ENCODE measurements around the gene TRERF1. TPM values are rescaled to one million over a fixed set of nuclear protein-coding genes. Genes with fewer than 3 reads are reported as not detected.
"Not testable (repeated sequence)": the region's sequence is repeated elsewhere in the genome, so short reads cannot be mapped to it uniquely, and the experiment has no call there.

Gene TRERF1
- total RNA-seq, 1 donor from 2014 or later, result 24.7 TPM

- DNase-seq (ENCODE audit: low spot score), result no peak
Measured at GRCh38 chr6:42449917-42450476, 1.7 kb downstream of the TRERF1 start.

- no peak for DNase-seq (ENCODE audit: low spot score)
Measured at GRCh38 chr6:42448927-42449659, 2.6 kb downstream of the TRERF1 start.

GRCh38 chr6:42448391-42448790, 3.3 kb downstream of the TRERF1 start:
- no peak for DNase-seq (ENCODE audit: low spot score)

- no peak for DNase-seq (ENCODE audit: low spot score)
Measured at GRCh38 chr6:42446996-42447395, 4.7 kb downstream of the TRERF1 start.

GRCh38 chr6:42446370-42446769, 5.4 kb downstream of the TRERF1 start:
- no peak for DNase-seq (ENCODE audit: low spot score)

GRCh38 chr6:42445955-42446354, 5.8 kb downstream of the TRERF1 start:
- DNase-seq (ENCODE audit: low spot score), result not testable (repeated sequence)

GRCh38 chr6:42443312-42444060, 8.2 kb downstream of the TRERF1 start:
- no peak for DNase-seq (ENCODE audit: low spot score)

- no peak for DNase-seq (ENCODE audit: low spot score)
Measured at GRCh38 chr6:42441697-42442081, 10.0 kb downstream of the TRERF1 start.

- DNase-seq (ENCODE audit: low spot score), result peak; percentile 44
Measured at GRCh38 chr6:42440778-42441696, 10.7 kb downstream of the TRERF1 start.

- DNase-seq (ENCODE audit: low spot score), result peak; percentile 34
Measured at GRCh38 chr6:42440027-42440426, 11.7 kb downstream of the TRERF1 start.

- DNase-seq (ENCODE audit: low spot score), result no peak
Measured at GRCh38 chr6:42436825-42437224, 14.9 kb downstream of the TRERF1 start.

- DNase-seq (ENCODE audit: low spot score), result no peak
Measured at GRCh38 chr6:42434237-42434636, 17.5 kb downstream of the TRERF1 start.

GRCh38 chr6:42433409-42433808, 18.3 kb downstream of the TRERF1 start:
- no peak for DNase-seq (ENCODE audit: low spot score)

- DNase-seq (ENCODE audit: low spot score), result no peak
Measured at GRCh38 chr6:42431877-42432276, 19.8 kb downstream of the TRERF1 start.

GRCh38 chr6:42431356-42431755, 20.4 kb downstream of the TRERF1 start:
- no peak for DNase-seq (ENCODE audit: low spot score)

- DNase-seq (ENCODE audit: low spot score), result no peak
Measured at GRCh38 chr6:42429836-42430235, 21.9 kb downstream of the TRERF1 start.

GRCh38 chr6:42429042-42429585, 22.6 kb downstream of the TRERF1 start:
- no peak for DNase-seq (ENCODE audit: low spot score)

- DNase-seq (ENCODE audit: low spot score), result peak; percentile 60
Measured at GRCh38 chr6:42428326-42429041, 23.2 kb downstream of the TRERF1 start.

GRCh38 chr6:42427871-42428270, 23.9 kb downstream of the TRERF1 start:
- no peak for DNase-seq (ENCODE audit: low spot score)

- DNase-seq (ENCODE audit: low spot score), result no peak
Measured at GRCh38 chr6:42426191-42426590, 25.5 kb downstream of the TRERF1 start.

GRCh38 chr6:42424906-42425474, 26.7 kb downstream of the TRERF1 start:
- no peak for DNase-seq (ENCODE audit: low spot score)

Measured in ureter (tissue), 1 donor.